HepG2 (cell line): ENCODE results near the gene C11orf68. TPM values are rescaled to one million over a fixed set of nuclear protein-coding genes. Genes with fewer than 3 reads are reported as not detected.

Experiments
- ASH2L ChIP-seq: fragments of 300-600, 200-600 bp; sonication (generic); IDR thresholded peaks from 2 replicates; pipeline ENCODE4 v1.7.0; 2017; ENCODE audit warnings: low read depth, mild to moderate bottlenecking, moderate library complexity, mixed read lengths, low read length; ENCODE audit not compliant: insufficient read length
- CHD2 ChIP-seq: IDR thresholded peaks from 2 replicates; pipeline ENCODE4 v1.6.1; 2011; ENCODE audit warnings: low read depth, low read length, improper control_type of control experiment
- CTCF ChIP-seq: sonication (generic); formaldehyde crosslinking; IDR thresholded peaks from 2 replicates; pipeline ENCODE4 v1.5.0; 2020; ENCODE audit warnings: mild to moderate bottlenecking, missing genetic modification reagents, moderate library complexity
- ELK4 ChIP-seq: sonication (generic); formaldehyde crosslinking; IDR thresholded peaks from 2 replicates; pipeline ENCODE4 v1.9.0; 2021; ENCODE audit warnings: missing genetic modification reagents, borderline replicate concordance
- GABPB1 ChIP-seq: IDR thresholded peaks from 2 replicates; pipeline ENCODE4 v1.6.1; 2016; ENCODE audit warnings: mild to moderate bottlenecking, missing genetic modification reagents, moderate library complexity, missing compliant biosample characterization
- GPBP1L1 ChIP-seq: sonication (generic); formaldehyde crosslinking; IDR thresholded peaks from 2 replicates; pipeline ENCODE4 v1.5.0; 2020; ENCODE audit warnings: mild to moderate bottlenecking, missing genetic modification reagents
- HOXA5 ChIP-seq: sonication (generic); formaldehyde crosslinking; IDR thresholded peaks from 2 replicates; pipeline ENCODE4 v1.4.0; 2020; ENCODE audit warnings: missing genetic modification reagents
- KLF6 ChIP-seq: IDR thresholded peaks from 2 replicates; pipeline ENCODE4 v1.8.0; 2016; ENCODE audit warnings: missing biosample characterization, missing genetic modification reagents
- MLXIP ChIP-seq: sonication (generic); formaldehyde crosslinking; IDR thresholded peaks from 2 replicates; pipeline ENCODE4 v1.9.0; 2021; ENCODE audit warnings: missing genetic modification reagents, borderline replicate concordance
- PAX8 ChIP-seq: sonication (generic); formaldehyde crosslinking; IDR thresholded peaks from 2 replicates; pipeline ENCODE4 v1.8.0; 2022; ENCODE audit warnings: mild to moderate bottlenecking, missing genetic modification reagents, borderline replicate concordance
- PLRG1 ChIP-seq: fragments of 450-650 bp; conservative IDR thresholded peaks from 2 replicates; pipeline ENCODE4 v1.6.1; 2016
- SNAPC5 ChIP-seq: sonication (generic); formaldehyde crosslinking; IDR thresholded peaks from 2 replicates; pipeline ENCODE4 v1.8.1; 2023; ENCODE audit warnings: mild to moderate bottlenecking, missing genetic modification reagents, borderline replicate concordance
- SP140L ChIP-seq: sonication (generic); formaldehyde crosslinking; IDR thresholded peaks from 2 replicates; pipeline ENCODE4 v1.4.0; 2020; ENCODE audit warnings: missing genetic modification reagents, borderline replicate concordance
- TEAD3 ChIP-seq: optimal IDR thresholded peaks from 2 replicates; pipeline ENCODE3; 2016; ENCODE audit warnings: borderline replicate concordance
- TRIM24 ChIP-seq: sonication (generic); formaldehyde crosslinking; IDR thresholded peaks from 2 replicates; pipeline ENCODE4 v1.8.0; 2022; ENCODE audit warnings: mild to moderate bottlenecking, missing genetic modification reagents
- ZBTB34 ChIP-seq: sonication (generic); formaldehyde crosslinking; IDR thresholded peaks from 2 replicates; pipeline ENCODE4 v1.8.0; 2022; ENCODE audit warnings: mild to moderate bottlenecking, missing genetic modification reagents
- ZFP36 ChIP-seq: fragments of 150-350 bp; IDR thresholded peaks from 2 replicates; pipeline ENCODE4 v1.6.1; 2018; ENCODE audit warnings: borderline replicate concordance, low read length, low read depth; ENCODE audit not compliant: partially characterized antibody
- ZNF33B ChIP-seq: sonication (generic); formaldehyde crosslinking; IDR thresholded peaks from 2 replicates; pipeline ENCODE4 v1.5.1; 2020; ENCODE audit warnings: mild to moderate bottlenecking, missing genetic modification reagents
- polyA plus RNA-seq, 8 experiments: library from polyadenylated mRNA; depleted of rRNA in 3 of 8; stranded (reverse) in 7 of 8; unstranded in 1 of 8; fragments of >200 nt; fragmentation: Illumina TruSeq in 4 of 8; extraction: Trizol in 4 of 8; gene quantifications; 2 replicates each; pipeline versions ENCODE4 v1.2.1 to v1.2.3, GENCODE V29; 2011 to 2016; ENCODE audit warnings: low read depth in 4 of 8, missing spikeins in 1 of 8, mixed read lengths in 1 of 8; ENCODE audit not compliant: insufficient read depth in 1 of 8
- total RNA-seq, 5 experiments: library from RNA; depleted of rRNA; stranded (reverse); fragments of >200 nt; fragmentation: Illumina TruSeq; extraction: Trizol; gene quantifications; 2 replicates each; pipeline ENCODE4 v1.2.3, GENCODE V29; 2016; ENCODE audit warnings: low read depth in 1 of 5

Gene C11orf68
- total and polyA plus RNA-seq, 2 of the 13 experiments (the other 11 are each of a cell fraction or from before 2014, with no cell fraction given) = 8.4 to 28.3 TPM

GRCh38 chr11:65871811-65872548 is 46.9 kb downstream of the C11orf68 start (continued):
- no peak for TF ChIP-seq ZNF33B
- no peak for TF ChIP-seq TRIM24 (CRISPR knock-in tag)
- TF ChIP-seq MLXIP (CRISPR knock-in tag) = no peak
- no peak for TF ChIP-seq GPBP1L1
- no peak for TF ChIP-seq SP140L (CRISPR knock-in tag)
- peak; percentile 28 for TF ChIP-seq TEAD3 (CRISPR knock-in tag)
- TF ChIP-seq SNAPC5 = no peak
- TF ChIP-seq PAX8 (CRISPR knock-in tag) = no peak
- no peak for TF ChIP-seq GABPB1 (CRISPR knock-in tag)
- no peak for TF ChIP-seq ASH2L
- no peak for TF ChIP-seq CHD2
- TF ChIP-seq ZBTB34 (CRISPR knock-in tag) = no peak
- TF ChIP-seq ELK4 (CRISPR knock-in tag) = no peak
- TF ChIP-seq CTCF (CRISPR knock-in tag) = peak; percentile 18; the same call in 1 of the 2 replicates
- TF ChIP-seq ZFP36 = no peak
- no peak for TF ChIP-seq KLF6 (CRISPR knock-in tag)
- no peak for TF ChIP-seq HOXA5 (CRISPR knock-in tag)
- no peak for TF ChIP-seq PLRG1
